Panc1 (cell line): ENCODE results near the gene SSBP3. TPM values are rescaled to one million over a fixed set of nuclear protein-coding genes. Genes with fewer than 3 reads are reported as not detected.

ENCODE experiments used
- ATAC-seq: fragments of 200-7000 bp; cut with Tn5 transposase; 2 replicates; pipeline ENCODE4 v1.9.1; 2020; ENCODE audit warnings: mild to moderate bottlenecking, moderate library complexity
- BruUV-seq: library from RNA; stranded (reverse); fragments of 400-500 nt; replicated peaks from 2 replicates; lab custom pipeline; 2021; lab: Mats Ljungman, UMichigan
- CTCF ChIA-PET: fragments of 300-600 bp; sonication (Branson Sonifier 250); formaldehyde crosslinking; loops from one replicate; lab custom pipeline; 2022; ENCODE audit warnings: antibody characterized with exemption; lab: Charles Lee
- POLR2A ChIA-PET: fragments of 300-600 bp; sonication (Branson Sonifier 250); formaldehyde crosslinking; loops from one replicate; lab custom pipeline; 2022; ENCODE audit warnings: antibody characterized with exemption; lab: Charles Lee
- DNase-seq: peaks from one replicate; pipeline ENCODE4 v3.0.0-alpha.2; 2010; ENCODE audit warnings: low read depth, low spot score
- H3K27ac ChIP-seq: 2 replicates; pipeline ENCODE4 v1.5.1; 2011; ENCODE audit warnings: mild to moderate bottlenecking, low read length, inconsistent platforms
- H3K27me3 ChIP-seq: fragments of 200-500 bp; sonication (Bioruptor generic); 2 replicates; pipeline ENCODE4 v1.6.0; 2014; ENCODE audit warnings: low read length, inconsistent platforms; ENCODE audit not compliant: control insufficient read depth, insufficient read depth
- H3K36me3 ChIP-seq: fragments of 200-500 bp; sonication (Bioruptor generic); 2 replicates; pipeline ENCODE4 v1.5.1; 2014; ENCODE audit warnings: inconsistent platforms, mild to moderate bottlenecking, low read length, moderate library complexity; ENCODE audit not compliant: control insufficient read depth, insufficient read depth
- H3K4me1 ChIP-seq: 2 replicates; pipeline ENCODE4 v1.5.1; 2011; ENCODE audit warnings: inconsistent platforms, mild to moderate bottlenecking, low read length, moderate library complexity; ENCODE audit not compliant: control insufficient read depth, insufficient read depth
- H3K4me3 ChIP-seq, 2 experiments: 2 replicates each; pipeline ENCODE4 v1.5.1; 2011 to 2012; ENCODE audit warnings: low read depth in 2 of 2, low read length in 2 of 2, mild to moderate bottlenecking in 2 of 2, inconsistent platforms in 1 of 2, moderate library complexity in 1 of 2
- H3K9me3 ChIP-seq: fragments of 200-500 bp; sonication (Bioruptor generic); 2 replicates; pipeline ENCODE4 v1.5.1; 2014; ENCODE audit warnings: low read depth, mild to moderate bottlenecking, inconsistent platforms, low read length, moderate library complexity; ENCODE audit not compliant: control insufficient read depth, insufficient read depth
- POLR2AphosphoS5 ChIP-seq: IDR thresholded peaks from 2 replicates; pipeline ENCODE4 v1.6.1; 2012; ENCODE audit warnings: mild to moderate bottlenecking, low read depth, low read length, moderate library complexity
- SIN3A ChIP-seq: IDR thresholded peaks from 2 replicates; pipeline ENCODE4 v1.6.1; 2012; ENCODE audit warnings: low read depth, mild to moderate bottlenecking, low read length, moderate library complexity, borderline replicate concordance; ENCODE audit not compliant: insufficient read depth
- TCF7L2 ChIP-seq: IDR thresholded peaks from 2 replicates; pipeline ENCODE4 v1.6.1; 2011; ENCODE audit warnings: mild to moderate bottlenecking, low read depth, low read length, inconsistent platforms
- in situ Hi-C: cut with HindIII; loops from 2 replicates; pipeline ENCODE4 v1.10.0; 2016; ENCODE audit warnings: low sequenced_read_pairs, low pct_unique_long_range_greater_than_20kb
- intact Hi-C: fragments of 100-400 bp; cut with micrococcal nuclease; formaldehyde crosslinking; loops from one replicate; pipeline ENCODE4 v1.10.0; 2022; ENCODE audit not compliant: unreplicated experiment
- total RNA-seq: library from RNA; stranded (reverse); gene quantifications from one replicate; pipeline ENCODE4 v1.2.1, GENCODE V29; 2021; ENCODE audit not compliant: unreplicated experiment
- TF ChIP-seq, protein P1 (sequence below): fragments of 450-650 bp; IDR thresholded peaks from 2 replicates; pipeline ENCODE4 v1.5.1; 2017; ENCODE audit warnings: mild to moderate bottlenecking
- TF ChIP-seq, protein P2 (sequence below), 2 experiments: IDR thresholded peaks; 2 replicates each; pipeline ENCODE4 v1.6.1; 2011 to 2012; ENCODE audit warnings: low read depth in 2 of 2, control low read depth in 1 of 2, low read length in 1 of 2, mild to moderate bottlenecking in 1 of 2, moderate library complexity in 1 of 2; ENCODE audit not compliant: insufficient read depth in 1 of 2

SSBP3 gene
- total RNA-seq, 1 experiment from 2014 or later = 22.5 TPM

DNA sequence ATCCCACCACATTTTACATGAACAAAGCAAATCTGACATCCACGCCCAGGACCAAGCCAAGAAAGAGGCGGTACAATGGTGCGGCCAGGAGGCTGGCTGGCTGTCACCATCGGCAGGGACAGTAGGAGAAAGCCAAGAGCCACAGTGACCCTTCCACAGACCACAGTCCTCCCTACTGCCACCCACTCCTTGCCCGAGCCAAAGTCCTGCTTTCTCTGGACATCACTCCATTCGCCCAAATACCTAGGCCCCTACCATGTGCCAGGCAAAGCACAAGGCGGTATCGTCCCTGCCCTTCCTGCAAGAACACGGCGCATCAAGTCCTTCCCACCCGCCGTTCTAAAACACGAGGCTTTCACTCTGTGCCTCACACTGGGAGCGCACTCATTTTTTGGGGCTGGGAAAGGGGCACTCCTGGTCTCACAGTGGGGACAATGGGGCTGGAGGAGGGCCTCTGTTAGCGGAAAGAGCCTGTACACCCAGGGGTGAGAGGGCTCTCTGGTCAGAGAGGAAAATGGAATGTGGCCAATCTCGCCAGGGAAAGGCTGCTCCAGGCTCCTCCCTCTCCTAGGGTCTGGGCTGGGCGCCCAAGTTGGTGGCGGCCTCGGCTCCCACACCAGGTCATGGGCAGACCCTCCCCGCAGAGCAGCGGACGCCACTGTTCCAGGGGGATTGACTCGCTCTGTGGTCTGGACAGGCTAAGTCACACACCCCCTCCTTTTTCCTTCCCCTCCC, 26.5 kb downstream of the SSBP3 start:
- in situ Hi-C loops = no loop called here
- Histone ChIP-seq H3K27me3 (no peaks in the 10 kb centered on the region), H3K36me3 (no peaks in the 10 kb centered on the region), H3K27ac (no peak overlapping the region), H3K9me3 (no peaks in the 10 kb centered on the region), H3K4me3 (no peak overlapping the region), H3K4me1 (no peaks in the 10 kb centered on the region)
- intact Hi-C loops = no loop called here
- no TSS peak for BruUV-seq
- CTCF ChIA-PET = no interaction called here
- ATAC-seq = no peak
- POLR2A ChIA-PET = no interaction called here
- no peak for DNase-seq
- no peak for TF ChIP-seq POLR2AphosphoS5
- TF ChIP-seq, protein P1, sequence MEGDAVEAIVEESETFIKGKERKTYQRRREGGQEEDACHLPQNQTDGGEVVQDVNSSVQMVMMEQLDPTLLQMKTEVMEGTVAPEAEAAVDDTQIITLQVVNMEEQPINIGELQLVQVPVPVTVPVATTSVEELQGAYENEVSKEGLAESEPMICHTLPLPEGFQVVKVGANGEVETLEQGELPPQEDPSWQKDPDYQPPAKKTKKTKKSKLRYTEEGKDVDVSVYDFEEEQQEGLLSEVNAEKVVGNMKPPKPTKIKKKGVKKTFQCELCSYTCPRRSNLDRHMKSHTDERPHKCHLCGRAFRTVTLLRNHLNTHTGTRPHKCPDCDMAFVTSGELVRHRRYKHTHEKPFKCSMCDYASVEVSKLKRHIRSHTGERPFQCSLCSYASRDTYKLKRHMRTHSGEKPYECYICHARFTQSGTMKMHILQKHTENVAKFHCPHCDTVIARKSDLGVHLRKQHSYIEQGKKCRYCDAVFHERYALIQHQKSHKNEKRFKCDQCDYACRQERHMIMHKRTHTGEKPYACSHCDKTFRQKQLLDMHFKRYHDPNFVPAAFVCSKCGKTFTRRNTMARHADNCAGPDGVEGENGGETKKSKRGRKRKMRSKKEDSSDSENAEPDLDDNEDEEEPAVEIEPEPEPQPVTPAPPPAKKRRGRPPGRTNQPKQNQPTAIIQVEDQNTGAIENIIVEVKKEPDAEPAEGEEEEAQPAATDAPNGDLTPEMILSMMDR = no peak
- no peak for TF ChIP-seq TCF7L2

DNA sequence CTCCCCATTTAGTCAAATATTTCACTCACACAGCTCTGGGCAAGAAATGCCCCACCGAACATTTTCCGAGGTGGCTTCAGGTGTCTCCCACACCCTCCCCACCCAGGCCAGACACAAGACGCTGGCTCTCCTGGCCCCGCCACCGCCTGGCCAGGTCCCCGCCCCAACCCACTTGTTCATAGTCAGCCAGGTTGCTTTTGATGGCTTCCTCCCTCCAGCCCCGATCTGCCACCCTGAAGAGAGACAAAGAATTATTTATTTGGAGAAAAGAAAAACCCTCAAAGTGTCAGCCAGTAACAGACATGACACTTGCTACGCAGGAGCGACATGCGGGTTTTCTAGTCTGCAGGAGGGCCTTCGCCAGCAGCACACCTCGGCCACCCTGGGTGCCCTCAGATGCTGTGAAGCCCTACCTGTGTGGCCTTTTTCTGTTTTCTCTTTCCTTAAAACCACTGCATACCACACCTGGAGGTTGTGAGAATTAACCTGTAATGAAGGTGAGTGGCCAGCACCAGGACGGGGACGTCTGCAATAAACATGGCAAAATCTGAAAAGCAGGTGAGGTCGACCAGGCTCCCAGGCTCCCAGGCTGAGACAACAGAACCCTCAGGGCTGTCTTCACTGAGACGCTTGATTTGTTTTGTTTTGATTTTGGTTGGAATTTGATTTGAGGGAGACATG, 27.2 kb downstream of the SSBP3 start:
- CTCF ChIA-PET = no interaction called here
- no peaks in the 10 kb centered on the region for H3K36me3 ChIP-seq
- in situ Hi-C loops (no loop called here), intact Hi-C loops (no loop called here)
- DNase-seq (no peak), ATAC-seq (no peak)
- POLR2A ChIA-PET = no interaction called here
- BruUV-seq = no TSS peak
- no peak overlapping the region for H3K4me3 ChIP-seq
- TF ChIP-seq, protein P2, sequence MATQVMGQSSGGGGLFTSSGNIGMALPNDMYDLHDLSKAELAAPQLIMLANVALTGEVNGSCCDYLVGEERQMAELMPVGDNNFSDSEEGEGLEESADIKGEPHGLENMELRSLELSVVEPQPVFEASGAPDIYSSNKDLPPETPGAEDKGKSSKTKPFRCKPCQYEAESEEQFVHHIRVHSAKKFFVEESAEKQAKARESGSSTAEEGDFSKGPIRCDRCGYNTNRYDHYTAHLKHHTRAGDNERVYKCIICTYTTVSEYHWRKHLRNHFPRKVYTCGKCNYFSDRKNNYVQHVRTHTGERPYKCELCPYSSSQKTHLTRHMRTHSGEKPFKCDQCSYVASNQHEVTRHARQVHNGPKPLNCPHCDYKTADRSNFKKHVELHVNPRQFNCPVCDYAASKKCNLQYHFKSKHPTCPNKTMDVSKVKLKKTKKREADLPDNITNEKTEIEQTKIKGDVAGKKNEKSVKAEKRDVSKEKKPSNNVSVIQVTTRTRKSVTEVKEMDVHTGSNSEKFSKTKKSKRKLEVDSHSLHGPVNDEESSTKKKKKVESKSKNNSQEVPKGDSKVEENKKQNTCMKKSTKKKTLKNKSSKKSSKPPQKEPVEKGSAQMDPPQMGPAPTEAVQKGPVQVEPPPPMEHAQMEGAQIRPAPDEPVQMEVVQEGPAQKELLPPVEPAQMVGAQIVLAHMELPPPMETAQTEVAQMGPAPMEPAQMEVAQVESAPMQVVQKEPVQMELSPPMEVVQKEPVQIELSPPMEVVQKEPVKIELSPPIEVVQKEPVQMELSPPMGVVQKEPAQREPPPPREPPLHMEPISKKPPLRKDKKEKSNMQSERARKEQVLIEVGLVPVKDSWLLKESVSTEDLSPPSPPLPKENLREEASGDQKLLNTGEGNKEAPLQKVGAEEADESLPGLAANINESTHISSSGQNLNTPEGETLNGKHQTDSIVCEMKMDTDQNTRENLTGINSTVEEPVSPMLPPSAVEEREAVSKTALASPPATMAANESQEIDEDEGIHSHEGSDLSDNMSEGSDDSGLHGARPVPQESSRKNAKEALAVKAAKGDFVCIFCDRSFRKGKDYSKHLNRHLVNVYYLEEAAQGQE (IDR thresholded peaks at IDR 0.05; ENCODE audit: insufficient read depth in 1 of 2, low read depth in 2 of 2, low read length in 1 of 2) = no peak
- TF ChIP-seq POLR2AphosphoS5 = no peak
- TF ChIP-seq, protein P1 = no peak
- no peak for TF ChIP-seq SIN3A
- no peak for TF ChIP-seq TCF7L2
- no peak overlapping the region for H3K27ac ChIP-seq
- no peaks in the 10 kb centered on the region for H3K9me3 ChIP-seq
- no peaks in the 10 kb centered on the region for H3K4me1 ChIP-seq
- no peaks in the 10 kb centered on the region for H3K27me3 ChIP-seq
